Measurements from ENCODE around the gene PAX6.

Gene PAX6

GRCh38 chr11:31807799-31808667 lies 3.1 kb downstream of the PAX6 start:
- no peak for DNase-seq (ENCODE audit: low read depth)

GRCh38 chr11:31806928-31807798 lies 4.0 kb downstream of the PAX6 start:
- DNase-seq (ENCODE audit: low read depth): no peak

- no peak for DNase-seq (ENCODE audit: low read depth)
Observed at GRCh38 chr11:31806186-31806927, 4.8 kb downstream of the PAX6 start.

GRCh38 chr11:31805629-31806185 lies 5.4 kb downstream of the PAX6 start:
- DNase-seq (ENCODE audit: low read depth): no peak

- DNase-seq (ENCODE audit: low read depth): no peak
Observed at GRCh38 chr11:31805037-31805628, 6.0 kb downstream of the PAX6 start.

GRCh38 chr11:31804312-31805036 lies 6.6 kb downstream of the PAX6 start:
- no peak for DNase-seq (ENCODE audit: low read depth)

GRCh38 chr11:31803813-31804311 lies 7.3 kb downstream of the PAX6 start:
- no peak for DNase-seq (ENCODE audit: low read depth)

GRCh38 chr11:31802990-31803812 lies 7.9 kb downstream of the PAX6 start:
- DNase-seq (ENCODE audit: low read depth): no peak

GRCh38 chr11:31802609-31802989 lies 8.5 kb downstream of the PAX6 start:
- DNase-seq (ENCODE audit: low read depth): no peak

- DNase-seq (ENCODE audit: low read depth): no peak
Observed at GRCh38 chr11:31802000-31802551, 9.0 kb downstream of the PAX6 start.

- no peak for DNase-seq (ENCODE audit: low read depth)
Observed at GRCh38 chr11:31801298-31801702, 9.8 kb downstream of the PAX6 start.

- DNase-seq (ENCODE audit: low read depth): no peak
Observed at GRCh38 chr11:31800398-31801265, 10.5 kb downstream of the PAX6 start.

- DNase-seq (ENCODE audit: low read depth): no peak
Observed at GRCh38 chr11:31799435-31800397, 11.4 kb downstream of the PAX6 start.

GRCh38 chr11:31798554-31799434 lies 12.3 kb downstream of the PAX6 start:
- DNase-seq (ENCODE audit: low read depth): no peak

GRCh38 chr11:31798057-31798553 lies 13.0 kb downstream of the PAX6 start:
- DNase-seq (ENCODE audit: low read depth): no peak

Measured in T-helper 22 cell (primary cell).